Measurements from ENCODE around the gene ATP5F1E. TPM values are rescaled to one million over a fixed set of nuclear protein-coding genes. Genes with fewer than 3 reads are reported as not detected.

Gene ATP5F1E
- total RNA-seq, 1 donor from 2014 or later: 28.7 TPM

DNA sequence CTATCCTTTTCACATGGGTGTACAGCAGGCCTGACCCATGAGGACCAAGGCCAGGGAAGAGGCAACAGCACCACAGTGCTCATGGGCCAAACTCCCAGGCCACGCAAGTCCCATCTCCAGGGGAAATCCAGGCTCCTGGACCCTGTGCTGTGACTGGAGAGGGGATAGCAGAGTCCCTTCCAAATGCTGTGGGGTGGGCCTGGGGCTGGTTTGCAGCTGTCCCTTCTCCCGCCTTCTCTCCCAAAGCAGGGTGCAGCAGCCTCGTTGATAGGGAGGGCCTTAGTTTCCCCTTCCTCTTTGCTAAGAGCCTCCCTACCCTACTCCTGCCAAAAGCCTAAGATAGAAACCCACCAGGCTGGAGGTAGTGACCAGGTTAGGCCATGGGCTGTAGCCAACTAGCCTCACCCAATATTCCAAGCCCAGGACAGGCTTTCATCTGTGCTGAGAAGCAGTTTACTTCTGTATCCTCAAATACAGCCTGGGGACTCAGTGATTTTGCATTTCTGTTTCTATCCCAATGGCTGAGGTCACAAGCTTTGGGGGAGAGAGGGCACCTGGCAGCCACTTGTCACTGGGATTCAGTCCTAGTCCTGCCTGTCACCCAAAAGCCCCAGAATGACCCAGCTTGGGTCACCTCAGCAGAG lies 26.5 kb downstream of the ATP5F1E start:
- DNase-seq: no peak

DNA sequence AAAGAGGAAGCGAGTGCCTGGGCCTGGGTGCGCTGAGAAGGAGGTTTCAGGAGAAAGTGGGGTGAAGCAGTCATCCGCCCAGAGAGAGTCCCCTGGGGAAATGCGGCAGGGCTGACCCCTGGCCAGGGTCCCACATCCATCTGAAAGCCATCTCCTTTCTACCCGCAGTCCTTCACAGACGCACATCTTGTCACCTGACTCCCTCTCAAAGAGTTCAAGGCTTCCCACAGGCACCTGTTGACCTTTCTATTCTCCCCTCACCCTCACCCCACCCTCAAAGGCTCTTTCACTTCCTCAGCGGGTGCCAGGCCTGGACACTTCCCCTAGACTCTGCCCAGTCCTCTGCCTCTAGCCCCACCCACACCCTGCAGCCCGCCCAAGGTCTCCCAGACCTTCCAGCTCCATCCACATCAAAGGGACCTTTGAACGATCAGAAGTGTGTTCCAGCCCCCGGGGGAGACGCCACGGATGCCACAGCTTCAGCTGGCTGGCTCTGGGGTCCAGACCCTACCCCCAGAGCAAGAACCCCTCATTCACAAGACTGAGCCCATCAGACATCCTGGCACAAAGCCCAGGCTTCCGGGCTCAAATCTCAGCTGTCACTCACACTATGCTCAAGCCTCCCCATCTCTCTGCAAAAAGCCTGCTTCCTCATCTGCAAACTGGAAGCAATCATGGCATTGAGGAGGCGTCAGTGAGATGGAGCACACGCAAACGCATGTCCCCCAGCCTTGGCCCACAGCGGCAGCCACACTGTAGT lies 27.2 kb downstream of the ATP5F1E start:
- DNase-seq: no peak

DNA sequence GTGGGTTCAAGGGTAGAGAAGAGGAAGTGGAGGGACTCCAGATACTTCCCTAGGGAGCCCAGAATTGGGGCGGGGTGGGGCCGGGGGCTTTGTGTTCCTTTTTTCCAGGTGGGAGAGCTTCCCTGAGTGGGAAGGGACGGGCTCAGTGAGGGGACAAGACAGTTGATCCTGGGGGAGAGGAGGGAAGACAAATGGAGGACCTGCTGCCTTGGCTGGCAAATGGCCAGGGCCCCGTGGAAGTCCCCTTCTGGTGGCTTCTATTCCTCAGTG lies 27.7 kb downstream of the ATP5F1E start:
- DNase-seq: no peak

DNA sequence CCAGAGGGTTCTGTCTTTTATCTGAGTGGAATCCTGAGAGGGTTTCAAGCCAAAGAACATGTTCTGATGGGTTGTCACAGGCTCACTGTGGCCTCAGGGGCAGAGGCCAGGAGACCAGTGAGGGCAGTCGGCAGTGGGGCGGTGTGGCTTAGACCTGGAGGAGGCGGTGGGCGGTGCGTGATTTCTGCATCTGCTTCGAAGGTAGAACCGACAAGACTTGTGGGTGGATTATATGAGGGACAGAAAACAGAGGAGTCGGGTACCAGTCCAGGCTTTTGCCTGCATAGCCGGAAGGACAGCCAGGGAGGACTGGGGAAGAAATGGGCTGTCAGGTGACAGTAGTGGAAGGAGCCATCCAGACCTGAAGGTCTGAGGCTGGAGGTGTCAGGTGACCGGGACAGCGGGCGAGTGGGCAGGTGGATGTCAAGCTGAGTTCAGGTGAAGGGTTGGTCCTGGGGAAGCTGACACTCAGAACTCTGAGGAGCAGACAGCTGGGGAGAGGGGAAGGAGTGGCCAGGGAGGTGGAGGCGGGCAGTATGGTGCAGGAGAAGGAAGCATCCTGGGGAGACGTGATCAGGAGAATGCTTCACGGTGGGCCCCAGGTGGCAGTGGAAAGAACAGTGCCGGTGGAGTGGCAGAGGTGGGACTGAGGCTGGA lies 28.2 kb downstream of the ATP5F1E start:
- DNase-seq: no peak

DNA sequence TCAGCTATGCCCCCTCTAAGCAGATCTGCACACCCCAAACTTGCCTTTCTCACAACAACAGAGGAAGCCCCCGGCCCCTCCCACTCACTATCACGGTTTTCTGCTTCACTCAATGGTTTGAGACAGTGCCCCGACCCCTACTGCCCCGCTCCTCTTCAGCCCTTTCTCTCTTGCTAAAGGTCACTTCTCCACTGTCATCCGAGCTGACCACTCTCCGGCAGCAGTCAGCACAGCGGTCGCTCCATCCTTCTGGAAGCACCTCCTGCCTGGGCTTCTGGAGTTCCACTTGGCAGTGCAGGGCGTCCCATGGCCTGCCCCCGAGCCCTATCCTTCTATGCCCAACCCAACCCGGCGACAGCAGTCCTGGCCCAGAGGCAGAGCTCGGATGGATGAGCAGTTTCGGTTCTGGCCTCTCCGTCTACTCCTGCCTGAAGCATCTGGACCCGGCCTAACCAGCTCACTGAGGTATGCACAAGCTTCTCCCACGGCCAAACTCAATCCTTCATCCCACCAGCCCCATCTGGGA lies 29.2 kb downstream of the ATP5F1E start:
- no peak for DNase-seq

DNA sequence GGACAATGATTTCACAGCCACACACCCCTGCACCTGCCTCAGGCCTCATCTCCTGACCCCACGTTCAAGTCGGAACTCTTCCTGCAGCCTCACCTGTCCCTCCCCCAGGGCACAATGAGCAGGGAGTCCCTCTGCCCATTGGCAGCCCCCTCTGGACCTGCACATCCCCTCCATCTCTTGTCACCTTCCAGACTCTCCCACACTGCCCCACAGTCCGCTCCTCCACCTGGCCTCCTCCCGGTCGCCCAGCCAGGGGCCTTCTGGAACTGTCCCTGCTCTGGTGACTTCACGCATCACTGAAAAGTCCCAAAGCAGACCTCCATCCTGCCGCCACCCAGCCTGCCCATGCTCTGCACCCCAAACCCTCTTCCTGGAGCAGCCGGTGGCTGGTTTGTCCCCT lies 29.7 kb downstream of the ATP5F1E start:
- DNase-seq: no peak

DNA sequence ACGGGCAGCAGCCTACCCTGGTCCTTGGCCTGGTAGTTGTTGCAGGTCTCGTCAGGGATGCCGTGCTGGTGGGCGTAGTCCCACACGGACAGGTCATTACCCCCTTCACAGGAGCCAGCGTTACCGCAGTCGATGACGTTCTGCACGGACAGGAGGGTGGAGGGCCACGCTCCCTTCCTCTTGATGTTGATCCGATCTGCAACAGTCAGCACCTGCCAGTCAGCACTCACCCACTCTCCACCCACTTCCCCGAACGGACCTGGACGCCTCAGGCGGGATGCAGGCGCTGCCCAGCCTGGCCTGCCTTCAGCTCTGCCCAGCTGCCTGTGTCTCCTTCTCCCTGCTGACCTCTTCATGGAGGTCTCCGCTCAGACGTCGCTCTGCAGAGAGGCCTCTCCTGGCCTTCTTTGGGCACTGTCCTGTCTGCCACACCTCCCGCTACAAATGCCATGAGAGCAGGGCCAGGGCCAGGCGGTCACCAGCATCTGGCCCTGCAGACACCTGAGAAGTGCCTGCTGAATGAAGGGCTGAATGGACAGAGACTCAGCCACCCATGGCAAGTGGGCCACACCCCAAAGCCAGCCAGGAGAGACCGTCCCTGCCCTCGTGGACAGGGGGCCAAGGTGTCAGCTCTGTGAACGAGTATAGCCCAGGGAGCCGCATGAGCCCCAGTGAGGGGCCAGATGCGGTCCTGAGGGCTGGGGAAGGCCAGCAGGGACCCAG lies 30.5 kb downstream of the ATP5F1E start:
- DNase-seq: no peak

DNA sequence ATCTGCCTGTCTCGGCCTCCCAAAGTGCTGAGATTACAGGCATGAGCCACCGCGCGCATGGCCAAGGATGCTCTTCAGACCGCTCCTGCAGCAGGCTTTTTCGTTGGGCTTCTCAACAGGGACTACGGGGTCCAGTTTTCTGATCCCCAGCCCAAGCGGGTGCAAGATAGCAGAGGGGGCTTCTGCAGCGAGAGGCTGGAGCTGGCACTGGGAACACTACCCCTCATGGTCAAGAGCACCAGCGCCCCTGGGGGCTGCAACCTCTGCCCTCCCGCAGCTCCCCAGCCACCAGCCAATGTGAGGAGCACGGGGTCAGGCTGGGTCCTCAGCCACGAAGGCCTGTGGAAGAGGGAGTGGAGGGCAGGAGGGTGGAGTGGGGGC lies 31.1 kb downstream of the ATP5F1E start:
- DNase-seq: no peak

DNA sequence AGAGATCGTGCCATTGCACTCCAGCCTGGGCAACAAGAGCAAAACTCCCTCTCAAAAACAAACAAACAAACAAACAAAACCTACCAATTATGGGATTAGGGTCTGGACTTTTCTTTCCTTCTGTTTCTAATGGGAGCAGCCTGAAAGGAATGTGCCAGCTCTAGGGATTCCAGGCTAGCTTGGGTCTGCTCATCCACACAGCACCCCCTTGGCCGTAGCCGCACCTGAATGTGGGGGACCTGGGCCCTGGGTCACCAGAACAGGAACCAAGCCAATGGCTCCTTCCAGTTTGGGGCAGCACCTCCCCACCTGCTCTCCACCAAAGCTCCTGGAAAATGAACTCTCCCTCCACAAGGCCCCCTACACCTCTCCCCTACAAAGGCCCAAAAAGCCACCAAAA lies 31.8 kb downstream of the ATP5F1E start:
- DNase-seq: no peak

DNA sequence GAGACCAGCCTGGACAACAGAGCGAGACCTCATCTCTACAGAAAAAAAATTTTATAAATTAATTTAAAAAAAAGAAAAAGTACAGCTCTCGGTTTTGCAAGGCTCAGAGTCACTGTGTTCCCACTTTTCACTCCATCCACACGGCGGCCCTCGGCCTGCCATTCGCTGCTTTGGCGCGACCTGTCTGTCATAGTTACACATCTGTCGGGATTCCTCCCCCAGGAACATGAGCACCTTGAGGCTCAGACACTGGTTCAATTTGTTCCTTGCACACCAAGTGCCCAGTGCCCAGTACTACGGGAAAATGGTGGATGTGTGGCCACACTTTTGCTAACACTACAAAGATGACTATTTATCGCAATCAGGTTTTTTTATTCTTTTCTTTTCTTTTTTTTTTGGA lies 33.5 kb downstream of the ATP5F1E start:
- DNase-seq: no peak

DNA sequence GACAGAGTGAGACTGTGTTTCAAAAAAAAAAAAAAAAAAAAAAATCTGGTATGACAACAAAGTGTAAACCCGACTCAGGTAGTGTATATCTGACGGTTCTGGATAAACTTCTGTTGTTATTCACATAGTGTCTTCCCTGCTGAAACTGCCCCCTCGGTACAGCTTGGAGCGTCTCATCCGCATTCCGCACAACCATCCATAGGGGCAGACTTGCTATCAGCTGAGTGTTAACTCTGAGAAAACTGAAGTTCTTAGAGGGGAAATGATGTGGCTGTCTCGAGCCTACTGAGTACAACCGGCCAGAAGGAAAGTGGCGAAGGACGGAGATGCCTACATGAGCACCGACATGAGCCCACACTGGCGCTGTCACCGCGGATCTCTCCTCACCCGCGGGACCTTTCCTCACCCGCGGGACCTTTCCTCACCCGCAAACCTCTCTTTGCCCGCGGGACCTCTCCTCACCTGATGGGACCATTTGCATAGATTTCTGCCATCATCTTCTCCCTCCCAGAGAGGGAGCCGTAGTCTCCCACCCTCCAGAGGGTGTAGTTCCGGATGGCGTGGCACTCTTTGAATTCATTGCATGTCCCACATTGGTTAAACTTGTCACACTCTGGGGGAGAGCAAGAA lies 34.9 kb downstream of the ATP5F1E start:
- no peak for DNase-seq

DNA sequence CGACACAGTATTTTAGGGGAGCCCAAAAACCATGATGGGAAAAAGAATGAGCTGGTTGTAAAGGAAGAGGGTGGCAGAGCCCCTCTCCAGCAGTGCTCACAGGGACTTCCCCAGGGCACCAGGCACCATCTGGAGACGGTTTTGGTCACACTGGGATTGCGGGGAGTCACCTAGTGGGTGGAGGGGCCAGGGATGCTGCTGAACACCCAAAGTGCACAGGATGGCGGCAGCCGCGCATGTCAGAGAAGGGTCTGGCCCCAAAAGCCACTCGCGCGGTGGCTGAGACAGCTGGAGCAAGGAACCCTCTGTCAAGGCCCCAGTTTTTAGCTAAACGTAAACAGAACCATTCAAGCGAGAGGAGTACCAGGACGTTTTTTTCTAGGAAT lies 35.9 kb downstream of the ATP5F1E start:
- no peak for DNase-seq

DNA sequence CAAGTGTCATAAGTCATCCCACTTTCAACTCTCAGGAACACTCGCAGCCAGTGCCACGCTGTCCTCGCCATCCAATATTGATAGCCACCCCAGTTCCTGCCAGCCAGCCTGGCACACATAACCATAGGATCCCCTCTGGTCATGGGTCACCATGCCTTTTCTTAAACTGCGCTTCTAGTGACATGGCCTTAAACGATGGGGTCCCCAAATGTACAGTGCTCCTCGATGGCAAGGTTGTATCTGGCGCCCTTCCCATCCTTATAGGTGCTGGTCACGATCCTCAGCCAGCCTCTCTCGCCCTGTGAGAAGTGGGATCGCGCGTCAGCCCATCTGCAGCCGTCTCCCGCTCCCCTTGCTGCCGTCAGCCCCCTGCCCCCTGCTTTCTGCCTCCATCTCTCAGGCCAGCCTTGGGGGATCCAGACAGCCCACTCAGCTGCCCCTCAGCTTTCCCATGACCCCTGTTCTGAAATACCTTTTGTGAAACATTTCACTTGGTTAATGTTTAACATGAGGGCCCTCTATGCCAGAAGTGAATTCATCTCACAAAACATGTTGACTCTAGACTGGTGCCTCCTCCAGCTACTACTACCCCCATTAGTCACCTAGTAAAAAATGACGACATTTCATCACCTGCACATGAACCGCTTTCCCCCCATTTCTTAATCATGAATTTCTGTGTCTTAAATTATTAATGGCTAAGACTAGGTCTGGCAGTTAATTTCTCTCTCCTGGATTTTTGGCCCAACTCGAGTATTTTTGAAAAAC lies 36.5 kb downstream of the ATP5F1E start:
- DNase-seq: no peak

DNA sequence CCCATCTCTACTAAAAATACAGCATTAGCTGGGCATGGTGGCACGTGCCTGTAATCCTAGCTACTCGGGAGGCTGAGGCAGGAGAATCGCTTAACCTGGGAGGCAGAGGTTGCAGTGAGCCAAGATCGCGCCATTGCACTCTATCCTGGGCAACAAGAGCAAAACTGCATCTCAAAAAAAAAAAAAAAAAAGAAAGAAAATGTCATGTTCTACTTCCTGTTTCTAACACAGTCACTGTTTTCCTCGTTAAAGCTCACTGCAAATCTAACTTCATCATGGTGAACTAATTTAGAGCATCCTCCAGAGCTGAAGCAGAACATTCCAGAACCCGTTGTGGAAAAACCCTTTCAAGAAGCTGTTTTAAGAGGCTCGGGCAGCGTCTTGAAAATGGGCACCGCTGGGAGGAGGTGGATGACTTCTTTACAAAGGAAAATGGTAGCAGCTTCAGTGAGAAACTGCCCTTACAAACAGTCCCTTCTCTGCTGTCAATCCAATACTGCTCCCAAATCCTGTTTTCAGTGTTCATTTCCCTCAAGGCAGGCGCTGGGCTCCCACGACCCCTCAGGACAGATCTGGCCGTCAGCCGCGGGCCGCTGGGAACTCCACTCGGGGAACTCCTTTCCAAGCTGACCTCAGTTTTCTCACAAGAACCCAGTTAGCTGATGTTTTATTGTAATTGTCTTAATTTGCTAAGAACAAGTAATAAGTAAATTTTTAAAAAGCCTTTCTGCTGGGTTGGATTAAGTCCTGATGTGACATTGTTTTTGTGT lies 37.6 kb downstream of the ATP5F1E start:
- DNase-seq: no peak

DNA sequence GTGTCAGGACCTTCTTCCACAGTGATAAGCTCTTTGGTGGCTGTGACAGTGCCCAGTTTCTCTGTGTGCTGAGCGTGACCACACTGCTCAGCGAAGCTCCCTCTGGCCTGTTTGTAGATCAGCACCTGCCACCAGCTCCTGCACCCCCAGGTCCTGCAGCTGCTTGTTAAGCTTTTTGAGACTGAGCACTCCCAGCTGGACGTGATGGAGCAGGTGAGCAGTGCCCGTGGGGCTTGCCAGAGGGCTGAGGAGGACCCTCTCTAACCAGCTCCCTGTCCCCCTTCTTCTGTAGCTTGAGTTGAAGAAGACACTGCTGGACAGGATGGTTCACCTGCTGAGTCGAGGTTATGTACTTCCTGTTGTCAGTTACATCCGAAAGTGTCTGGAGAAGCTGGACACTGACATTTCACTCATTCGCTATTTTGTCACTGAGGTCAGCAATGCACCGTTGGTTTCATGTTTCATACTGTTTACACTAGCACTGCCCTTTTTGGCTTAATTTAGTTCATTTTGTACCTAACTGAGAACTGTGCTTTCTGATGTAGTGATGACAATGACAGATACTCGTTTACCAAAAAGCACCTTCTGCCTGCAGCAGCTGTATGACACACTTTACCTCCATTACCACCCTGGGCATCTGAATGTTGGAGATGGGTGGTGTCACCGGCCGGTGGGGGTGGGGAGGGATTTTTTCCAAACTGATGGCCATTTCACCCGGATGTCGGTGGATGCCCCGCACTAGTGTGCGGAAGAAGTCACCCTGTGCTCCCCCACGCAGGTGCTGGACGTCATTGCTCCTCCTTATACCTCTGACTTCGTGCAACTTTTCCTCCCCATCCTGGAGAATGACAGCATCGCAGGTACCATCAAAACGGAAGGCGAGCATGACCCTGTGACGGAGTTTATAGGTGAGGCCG lies 38.5 kb downstream of the ATP5F1E start:
- no peak for DNase-seq

DNA sequence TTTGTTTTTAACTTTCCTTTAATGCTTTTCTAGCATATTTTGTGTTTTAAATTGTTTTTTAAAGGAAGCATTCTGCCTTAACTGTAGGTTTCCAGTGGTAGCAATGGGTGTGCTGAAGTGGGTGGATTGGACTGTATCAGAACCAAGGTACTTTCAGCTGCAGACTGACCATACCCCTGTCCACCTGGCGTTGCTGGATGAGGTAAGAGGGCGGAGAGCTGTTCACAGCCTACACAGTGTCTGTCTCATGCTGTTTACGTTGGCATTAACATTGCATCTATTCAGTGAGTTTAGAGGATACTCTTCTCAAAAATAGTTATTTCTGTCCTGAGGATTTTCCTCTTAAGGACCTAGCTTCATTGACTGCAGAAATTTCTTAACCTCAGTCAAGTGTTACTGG lies 39.2 kb downstream of the ATP5F1E start:
- no peak for DNase-seq

DNA sequence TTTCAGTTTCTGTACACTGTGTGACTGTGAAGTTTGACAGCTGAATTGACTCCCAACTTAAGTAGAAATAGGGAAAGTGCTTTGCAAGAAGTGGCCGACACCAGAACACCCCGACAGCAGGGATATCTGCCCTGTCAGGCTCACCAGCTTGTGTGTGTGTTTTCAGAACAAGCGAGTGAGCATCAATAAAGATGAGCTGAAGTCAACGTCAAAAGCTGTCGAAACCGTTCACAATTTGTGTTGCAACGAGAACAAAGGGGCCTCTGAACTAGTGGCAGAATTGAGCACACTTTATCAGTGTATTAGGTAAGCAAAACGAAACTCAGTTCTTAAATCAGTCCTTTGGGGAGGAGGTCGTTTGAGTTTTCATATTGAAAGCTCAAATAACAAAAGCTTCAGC lies 40.4 kb downstream of the ATP5F1E start:
- no peak for DNase-seq

DNA sequence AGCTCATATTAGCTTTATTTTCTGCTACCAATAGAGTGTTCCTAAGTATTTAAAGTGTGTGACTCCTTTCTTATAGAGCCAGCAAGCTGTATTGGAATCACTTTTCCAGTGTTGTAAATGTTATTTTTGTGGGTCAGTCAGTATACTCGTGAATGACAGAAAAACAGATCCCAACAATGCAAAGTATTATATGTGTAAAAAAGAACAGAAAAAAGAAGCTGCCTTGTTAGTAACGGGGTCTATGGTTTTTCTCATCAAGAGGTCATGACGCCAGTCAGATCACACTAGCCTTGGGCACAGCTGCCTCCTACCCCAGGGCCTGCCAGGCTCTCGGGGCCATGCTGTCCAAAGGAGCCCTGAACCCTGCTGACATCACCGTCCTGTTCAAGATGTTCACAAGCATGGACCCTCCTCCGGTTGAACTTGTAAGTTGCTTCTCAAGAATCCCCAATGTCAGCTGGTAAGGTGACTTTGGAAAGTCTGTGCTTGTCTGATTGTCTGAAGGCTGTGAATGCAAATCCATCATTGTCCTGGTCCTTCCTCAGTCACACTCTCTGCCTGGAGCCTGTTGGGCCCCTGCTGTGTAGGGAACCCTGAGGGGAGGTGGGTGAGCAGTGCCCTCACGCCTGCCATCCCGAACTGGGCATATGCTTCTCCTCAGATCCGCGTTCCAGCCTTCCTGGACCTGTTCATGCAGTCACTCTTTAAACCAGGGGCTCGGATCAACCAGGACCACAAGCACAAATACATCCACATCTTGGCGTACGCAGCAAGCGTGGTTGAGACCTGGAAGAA lies 41.3 kb downstream of the ATP5F1E start:
- DNase-seq: no peak

DNA sequence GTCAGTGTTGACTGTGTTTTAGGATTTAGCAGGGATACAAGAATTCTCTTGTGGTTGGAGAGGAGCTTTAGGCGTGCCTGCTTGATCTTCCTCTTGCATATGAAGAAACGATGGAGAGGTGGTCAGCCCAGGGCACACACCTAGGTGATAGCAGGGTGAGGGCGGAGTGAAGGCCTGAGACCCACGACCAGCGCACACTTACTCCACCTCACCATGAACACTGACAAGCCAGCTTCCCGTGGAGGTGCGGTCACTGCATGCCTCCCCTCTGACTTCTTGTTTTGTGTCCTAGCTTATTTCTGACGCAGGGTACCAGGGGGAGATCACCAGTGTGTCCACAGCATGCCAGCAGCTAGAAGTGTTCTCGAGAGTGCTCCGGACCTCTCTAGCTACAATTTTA lies 42.9 kb downstream of the ATP5F1E start:
- no peak for DNase-seq
